K562 (cell line): ENCODE measurements around the gene ARL8A. TPM values are rescaled to one million over a fixed set of nuclear protein-coding genes. Genes with fewer than 3 reads are reported as not detected.

ENCODE experiments used
- CAMTA2 ChIP-seq: fragments of 250-450 bp; sonication (Bioruptor Pico); conservative IDR thresholded peaks from 2 replicates; pipeline ENCODE4 v1.5.1; 2022
- KLF6 ChIP-seq: fragments of 250-450 bp; sonication (Bioruptor Pico); IDR thresholded peaks from 2 replicates; pipeline ENCODE4 v1.4.0; 2020; ENCODE audit warnings: mild to moderate bottlenecking, moderate library complexity, borderline replicate concordance
- MEIS2 ChIP-seq: fragments of 450-650 bp; IDR thresholded peaks from 2 replicates; pipeline ENCODE4 v1.6.1; 2014; ENCODE audit warnings: mild to moderate bottlenecking; ENCODE audit not compliant: partially characterized antibody
- MNT ChIP-seq, 2 experiments: fragments of 450-650 bp; conservative IDR thresholded peaks; 2 replicates each; pipeline ENCODE4 v1.6.1; 2017; ENCODE audit warnings: mild to moderate bottlenecking in 2 of 2, moderate library complexity in 2 of 2
- PRDM10 ChIP-seq: fragments of 450-650 bp; IDR thresholded peaks from 2 replicates; pipeline ENCODE4 v1.6.1; 2018; ENCODE audit not compliant: partially characterized antibody
- TBL1XR1 ChIP-seq, 2 experiments: IDR thresholded peaks; 2 replicates each; pipeline ENCODE4 v1.6.1; 2012; ENCODE audit warnings: improper control_type of control experiment in 2 of 2, low read length in 2 of 2, mild to moderate bottlenecking in 1 of 2
- TFAP4 ChIP-seq: sonication (generic); formaldehyde crosslinking; IDR thresholded peaks from 2 replicates; pipeline ENCODE4 v1.8.0; 2022; ENCODE audit warnings: missing genetic modification reagents, mild to moderate bottlenecking, moderate library complexity, borderline replicate concordance
- YY1 ChIP-seq, 3 experiments: IDR thresholded peaks; 2 replicates each; pipeline ENCODE4 v1.6.1; 2011; ENCODE audit warnings: low read length in 2 of 3, mild to moderate bottlenecking in 2 of 3, moderate library complexity in 2 of 3, borderline replicate concordance in 1 of 3, control low read depth in 1 of 3, low read depth in 1 of 3; ENCODE audit not compliant: insufficient read depth in 3 of 3, insufficient replicate concordance in 2 of 3, control insufficient read depth in 1 of 3, insufficient read length in 1 of 3; ENCODE audit errors: extremely low read depth in 1 of 3
- ZNF407 ChIP-seq: fragments of 450-650 bp; IDR thresholded peaks from 2 replicates; pipeline ENCODE4 v1.6.1; 2016; ENCODE audit warnings: low read depth
- polyA plus RNA-seq, 8 experiments: library from polyadenylated mRNA; depleted of rRNA in 4 of 8; stranded (reverse) in 5 of 8; unstranded in 3 of 8; fragments of >200 nt; fragmentation: Nextera tagmentation in 2 of 8; fragmentation: Illumina TruSeq in 1 of 8; extraction: Ambion mirVana in 2 of 8; extraction: Trizol in 1 of 8; gene quantifications; 2 replicates each; pipeline versions ENCODE4 v1.2.1 to v1.2.3, GENCODE V29; 2011 to 2014; ENCODE audit warnings: inconsistent platforms in 1 of 8, missing spikeins in 1 of 8
- total RNA-seq, 7 experiments: library from RNA; depleted of rRNA in 6 of 7; stranded (reverse); fragments of >200 nt in 6 of 7; fragmentation: Illumina TruSeq in 2 of 7; extraction: Trizol in 2 of 7; gene quantifications; 2 replicates each; pipeline versions ENCODE4 v1.2.1 to v1.2.3, GENCODE V29; 2011 to 2021; ENCODE audit warnings: low replicate concordance in 1 of 7

ARL8A gene
- total and polyA plus RNA-seq, 9 of the 15 experiments (the other 6 are each of a cell fraction or from before 2014, with no cell fraction given) = 0.17 to 27.3 (median 15.6) TPM

- TF ChIP-seq ZNF407 (no peak), MNT (conservative IDR thresholded peaks at IDR 0.05) (peak in 1 of 2 experiments; percentile 46; a peak in 3 of 4 replicates), YY1 (IDR thresholded peaks at IDR 0.05; ENCODE audit: borderline replicate concordance in 1 of 3, control insufficient read depth in 1 of 3, extremely low read depth in 1 of 3, insufficient read depth in 3 of 3, insufficient read length in 1 of 3, insufficient replicate concordance in 2 of 3, low read depth in 1 of 3, low read length in 2 of 3) (no peak), TBL1XR1 (IDR thresholded peaks at IDR 0.05; ENCODE audit: low read length in 2 of 2) (0 out of 4 replicates have a peak, but pooled peaks of 1 of the 2 experiments have one; percentile 3), MEIS2 (peak; percentile 3), TFAP4 (CRISPR knock-in tag) (peak; percentile 79), CAMTA2 (0 out of 2 replicates have a peak, but pooled peaks have one; percentile 14), PRDM10 (peak; percentile 1), KLF6 (no peak; the same call in 1 of the 2 replicates)
Measured at GRCh38 chr1:202161151-202162046, 16.9 kb upstream of the ARL8A start (continued).
